T-helper 2 cell treated with Interferon-gamma antibody and Interleukin-4, amounts not matched to agents 5 μg/mL and 100 μg/mL, for 36 hours (primary cell): ENCODE results near the gene RTL10.

Source experiments
- DNase-seq: peaks from one replicate; pipeline ENCODE4 v3.0.0; 2021; ENCODE audit warnings: low spot score
- H3K27ac Mint-ChIP-seq: one replicate; pipeline ENCODE4 v1.8.0; 2021; ENCODE audit warnings: mild to moderate bottlenecking, mixed read lengths
- H3K27me3 Mint-ChIP-seq: one replicate; pipeline ENCODE4 v1.8.0; 2021; ENCODE audit warnings: low read depth, mixed read lengths
- H3K36me3 Mint-ChIP-seq: one replicate; pipeline ENCODE4 v1.8.0; 2021; ENCODE audit warnings: low read depth, mixed read lengths
- H3K4me1 Mint-ChIP-seq: one replicate; pipeline ENCODE4 v1.8.0; 2021; ENCODE audit warnings: low read depth, mixed read lengths
- H3K4me3 Mint-ChIP-seq: one replicate; pipeline ENCODE4 v1.8.0; 2022; ENCODE audit warnings: mild to moderate bottlenecking, moderate library complexity, mixed read lengths
- H3K9me3 Mint-ChIP-seq: one replicate; pipeline ENCODE4 v1.8.0; 2021; ENCODE audit warnings: mixed read lengths

Gene RTL10

GRCh38 chr22:19816372-19817119 lies 38.1 kb downstream of the RTL10 start:
- Mint-ChIP-seq H3K27me3 (no peaks in the 10 kb centered on the region), H3K36me3 (no peaks in the 10 kb centered on the region), H3K4me1 (no peaks in the 10 kb centered on the region), H3K9me3 (no peaks in the 10 kb centered on the region), H3K4me3 (no peak overlapping the region), H3K27ac (no peak overlapping the region)
- no peak for DNase-seq

- Mint-ChIP-seq H3K27ac (no peak overlapping the region), H3K4me1 (no peaks in the 10 kb centered on the region), H3K9me3 (no peaks in the 10 kb centered on the region), H3K4me3 (no peak overlapping the region), H3K27me3 (no peaks in the 10 kb centered on the region), H3K36me3 (no peaks in the 10 kb centered on the region)
- no peak for DNase-seq
These were observed 38.8 kb downstream of the RTL10 start for GRCh38 chr22:19815823-19816290.

GRCh38 chr22:19815093-19815822 lies 39.4 kb downstream of the RTL10 start:
- H3K36me3 Mint-ChIP-seq: no peaks in the 10 kb centered on the region
- H3K4me1 Mint-ChIP-seq: no peaks in the 10 kb centered on the region
- H3K27ac Mint-ChIP-seq: no peak overlapping the region
- no peaks in the 10 kb centered on the region for H3K27me3 Mint-ChIP-seq
- H3K9me3 Mint-ChIP-seq: no peaks in the 10 kb centered on the region
- H3K4me3 Mint-ChIP-seq: no peak overlapping the region
- no peak for DNase-seq

GRCh38 chr22:19814428-19814827 lies 40.2 kb downstream of the RTL10 start:
- H3K4me3 Mint-ChIP-seq: no peak overlapping the region
- H3K9me3 Mint-ChIP-seq: no peaks in the 10 kb centered on the region
- no peaks in the 10 kb centered on the region for H3K4me1 Mint-ChIP-seq
- no peaks in the 10 kb centered on the region for H3K27me3 Mint-ChIP-seq
- no peak overlapping the region for H3K27ac Mint-ChIP-seq
- H3K36me3 Mint-ChIP-seq: no peaks in the 10 kb centered on the region
- no peak for DNase-seq

- Mint-ChIP-seq H3K36me3 (no peaks in the 10 kb centered on the region), H3K9me3 (no peaks in the 10 kb centered on the region), H3K4me1 (no peaks in the 10 kb centered on the region), H3K27me3 (no peaks in the 10 kb centered on the region), H3K4me3 (no peak overlapping the region), H3K27ac (no peak overlapping the region)
- DNase-seq: no peak
These were observed 41.8 kb downstream of the RTL10 start for GRCh38 chr22:19812910-19813309.

GRCh38 chr22:19811811-19812771 lies 42.6 kb downstream of the RTL10 start:
- Mint-ChIP-seq H3K27ac (no peak overlapping the region), H3K4me3 (no peak overlapping the region), H3K4me1 (no peaks in the 10 kb centered on the region), H3K9me3 (no peaks in the 10 kb centered on the region), H3K36me3 (no peaks in the 10 kb centered on the region), H3K27me3 (no peaks in the 10 kb centered on the region)
- DNase-seq: no peak

- H3K27ac Mint-ChIP-seq: no peak overlapping the region
- no peak for DNase-seq
- H3K4me1 Mint-ChIP-seq: no peaks in the 10 kb centered on the region
- no peaks in the 10 kb centered on the region for H3K36me3 Mint-ChIP-seq
- no peaks in the 10 kb centered on the region for H3K9me3 Mint-ChIP-seq
- no peaks in the 10 kb centered on the region for H3K27me3 Mint-ChIP-seq
- H3K4me3 Mint-ChIP-seq: no peak overlapping the region
These were observed 43.5 kb downstream of the RTL10 start for GRCh38 chr22:19811211-19811621.

GRCh38 chr22:19810381-19811201 lies 44.1 kb downstream of the RTL10 start:
- no peak overlapping the region for H3K27ac Mint-ChIP-seq
- no peak for DNase-seq
- no peaks in the 10 kb centered on the region for H3K27me3 Mint-ChIP-seq
- no peaks in the 10 kb centered on the region for H3K4me1 Mint-ChIP-seq
- no peaks in the 10 kb centered on the region for H3K36me3 Mint-ChIP-seq
- H3K9me3 Mint-ChIP-seq: no peaks in the 10 kb centered on the region
- H3K4me3 Mint-ChIP-seq: no peak overlapping the region

- no peaks in the 10 kb centered on the region for H3K36me3 Mint-ChIP-seq
- no peaks in the 10 kb centered on the region for H3K27me3 Mint-ChIP-seq
- DNase-seq: no peak
- no peak overlapping the region for H3K27ac Mint-ChIP-seq
- no peak overlapping the region for H3K4me3 Mint-ChIP-seq
- no peaks in the 10 kb centered on the region for H3K4me1 Mint-ChIP-seq
- no peaks in the 10 kb centered on the region for H3K9me3 Mint-ChIP-seq
These were observed 44.9 kb downstream of the RTL10 start for GRCh38 chr22:19809741-19810140.

- Mint-ChIP-seq H3K4me3 (no peak overlapping the region), H3K36me3 (no peaks in the 10 kb centered on the region), H3K4me1 (no peaks in the 10 kb centered on the region), H3K9me3 (no peaks in the 10 kb centered on the region), H3K27me3 (no peaks in the 10 kb centered on the region), H3K27ac (no peak overlapping the region)
- DNase-seq: no peak
These were observed 45.7 kb downstream of the RTL10 start for GRCh38 chr22:19808873-19809478.

GRCh38 chr22:19807914-19808872 lies 46.5 kb downstream of the RTL10 start:
- H3K4me3 Mint-ChIP-seq: no peak overlapping the region
- no peaks in the 10 kb centered on the region for H3K27me3 Mint-ChIP-seq
- DNase-seq: no peak
- no peaks in the 10 kb centered on the region for H3K4me1 Mint-ChIP-seq
- H3K27ac Mint-ChIP-seq: no peak overlapping the region
- H3K9me3 Mint-ChIP-seq: no peaks in the 10 kb centered on the region
- H3K36me3 Mint-ChIP-seq: no peaks in the 10 kb centered on the region
